ENCODE measurements around the gene AP4M1. TPM values are rescaled to one million over a fixed set of nuclear protein-coding genes. Genes with fewer than 3 reads are reported as not detected.
A peak's percentile ranks its signal among the peaks of the same experiment; 100 is the strongest.

Gene AP4M1
- total and polyA plus RNA-seq, 2 experiments from 2014 or later: 17.4 to 22.8 TPM

- Histone ChIP-seq H3K4me3 (no peak overlapping the region), H3K9me2 (replicated peaks; ENCODE audit: insufficient read depth) (no peaks in the 10 kb centered on the region), H3K9me3 (ENCODE audit: low read depth) (no peaks in the 10 kb centered on the region), H3K4me1 (ENCODE audit: insufficient read depth) (no peaks in the 10 kb centered on the region), H3K36me3 (replicated peaks; ENCODE audit: insufficient read depth, low read depth) (no peaks in the 10 kb centered on the region), H3K4me2 (no peak overlapping the region), H2AFZ (no peak overlapping the region), H3K79me2 (peaks cover 33% of the 10 kb centered on the region), H4K20me1 (ENCODE audit: insufficient read depth, poor library complexity, severe bottlenecking) (no peaks in the 10 kb centered on the region), H3K27me3 (no peaks in the 10 kb centered on the region), H3K27ac (no peak overlapping the region)
- DNase-seq (ENCODE audit: low spot score): no peak
- 95% methylated on average over 2 of the region's 2 CpGs for WGBS (ENCODE audit: low lambda C conversion rate, missing lambda C conversion rate)
- no peak for TF ChIP-seq EZH2 (IDR thresholded peaks at IDR 0.05; ENCODE audit: borderline replicate concordance)
- TF ChIP-seq CTCF (IDR thresholded peaks at IDR 0.05; ENCODE audit: poor library complexity): no peak
- TF ChIP-seq EZH2phosphoT487 (IDR thresholded peaks at IDR 0.05; ENCODE audit: low read depth, severe bottlenecking, unreplicated experiment): no peak
Measured at GRCh38 chr7:100147278-100147677, 45.8 kb downstream of the AP4M1 start.

- Histone ChIP-seq H3K9me3 (ENCODE audit: low read depth) (no peaks in the 10 kb centered on the region), H4K20me1 (ENCODE audit: insufficient read depth, poor library complexity, severe bottlenecking) (no peaks in the 10 kb centered on the region), H3K27me3 (no peaks in the 10 kb centered on the region), H3K27ac (peak overlapping the region; percentile 50), H3K36me3 (replicated peaks; ENCODE audit: insufficient read depth, low read depth) (no peaks in the 10 kb centered on the region), H3K79me2 (peaks cover 37% of the 10 kb centered on the region), H3K4me3 (no peak overlapping the region), H3K4me1 (ENCODE audit: insufficient read depth) (peaks cover 2% of the 10 kb centered on the region), H2AFZ (peak overlapping the region; percentile 42), H3K9me2 (replicated peaks; ENCODE audit: insufficient read depth) (no peaks in the 10 kb centered on the region), H3K4me2 (peak overlapping the region; percentile 72)
- WGBS (ENCODE audit: low lambda C conversion rate, missing lambda C conversion rate): 50% methylated on average over 14 of the region's 14 CpGs
- DNase-seq (ENCODE audit: low spot score): no peak
- TF ChIP-seq EZH2phosphoT487 (IDR thresholded peaks at IDR 0.05; ENCODE audit: low read depth, severe bottlenecking, unreplicated experiment): no peak
- no peak for TF ChIP-seq EZH2 (IDR thresholded peaks at IDR 0.05; ENCODE audit: borderline replicate concordance)
- no peak for TF ChIP-seq CTCF (IDR thresholded peaks at IDR 0.05; ENCODE audit: poor library complexity)
Measured at GRCh38 chr7:100148225-100148558, 46.7 kb downstream of the AP4M1 start.

GRCh38 chr7:100148559-100149328, 47.3 kb downstream of the AP4M1 start, which contains the start of gene LAMTOR4:
TSS of gene LAMTOR4 (plus strand) at chr7:100148918. CDS start at chr7:100148973, 55 bp downstream.
- Histone ChIP-seq H3K27ac (peak within 1 kb of the TSS; percentile 60), H3K4me3 (peak within 1 kb of the TSS; percentile 46), H3K9me3 (ENCODE audit: low read depth) (no peaks in the 10 kb centered on the region), H3K4me1 (ENCODE audit: insufficient read depth) (peaks cover 4% of the 10 kb centered on the region), H3K4me2 (peak within 1 kb of the TSS; percentile 97), H3K27me3 (no peaks in the 10 kb centered on the region), H4K20me1 (ENCODE audit: insufficient read depth, poor library complexity, severe bottlenecking) (no peaks in the 10 kb centered on the region), H3K9me2 (replicated peaks; ENCODE audit: insufficient read depth) (no peaks in the 10 kb centered on the region), H2AFZ (peak within 1 kb of the TSS; percentile 50), H3K79me2 (peaks cover 37% of the 10 kb centered on the region), H3K36me3 (replicated peaks; ENCODE audit: insufficient read depth, low read depth) (no peaks in the 10 kb centered on the region)
- 1% methylated on average over 38 of the region's 46 CpGs for WGBS (ENCODE audit: low lambda C conversion rate, missing lambda C conversion rate)
- TF ChIP-seq EZH2 (IDR thresholded peaks at IDR 0.05; ENCODE audit: borderline replicate concordance) (no peak), CTCF (IDR thresholded peaks at IDR 0.05; ENCODE audit: poor library complexity) (no peak), EZH2phosphoT487 (IDR thresholded peaks at IDR 0.05; ENCODE audit: low read depth, severe bottlenecking, unreplicated experiment) (no peak)
- DNase-seq (ENCODE audit: low spot score): peak; percentile 99
